Posterior vena cava (tissue), 2 donors: ENCODE results near the gene CPSF4L. TPM values are rescaled to one million over a fixed set of nuclear protein-coding genes. Genes with fewer than 3 reads are reported as not detected.
A peak's percentile ranks its signal among the peaks of the same experiment; 100 is the strongest.
"Not testable (repeated sequence)": the region's sequence is repeated elsewhere in the genome, so short reads cannot be mapped to it uniquely, and the experiment has no call there.

Source experiments
- DNase-seq: peaks from one replicate; pipeline ENCODE4 v3.0.0-alpha.2; 2020; ENCODE audit warnings: low spot score
- intact Hi-C, 2 donors: fragments of 100-400 bp; cut with DNase I; formaldehyde crosslinking; loops; one replicate each; pipeline versions ENCODE4 v1.14.1 to v1.14.2; 2022 to 2023
- total RNA-seq, 2 donors: library from RNA; stranded (reverse); fragmentation: NEBNext Ultra II Directional; extraction: Animal tissue kit (Norgen Biotek cat#: 25700); gene quantifications; one replicate each; pipeline ENCODE4 v1.2.1, GENCODE V29; 2021
- donor health status: DM: yes; HTN: yes; CAD: no.
- donor health status: DM: yes; HTN: yes; CAD: no.

Gene CPSF4L
- total RNA-seq, 2 donors from 2014 or later: not detected

DNA sequence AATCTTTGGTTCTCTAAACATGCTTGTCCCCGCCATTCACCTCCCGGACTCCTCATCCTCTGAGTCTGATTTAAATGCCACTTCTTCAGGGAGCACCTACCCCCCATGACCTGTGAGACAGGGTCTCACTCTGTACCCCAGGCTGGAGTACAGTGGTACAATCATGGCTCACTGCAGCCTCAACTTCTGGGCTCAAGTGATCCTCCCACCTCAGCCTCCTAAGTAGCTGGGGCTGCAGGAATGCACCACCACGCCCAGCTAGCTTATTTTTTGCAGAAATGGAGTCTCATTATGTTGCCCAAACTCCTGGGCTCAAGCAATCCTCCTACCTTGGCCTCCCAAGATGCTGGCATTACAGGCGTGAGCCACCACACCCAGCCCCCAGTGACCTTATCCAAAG is 12.8 kb upstream of the CPSF4L start:
- no peak for DNase-seq
- intact Hi-C loops: no loop called here

DNA sequence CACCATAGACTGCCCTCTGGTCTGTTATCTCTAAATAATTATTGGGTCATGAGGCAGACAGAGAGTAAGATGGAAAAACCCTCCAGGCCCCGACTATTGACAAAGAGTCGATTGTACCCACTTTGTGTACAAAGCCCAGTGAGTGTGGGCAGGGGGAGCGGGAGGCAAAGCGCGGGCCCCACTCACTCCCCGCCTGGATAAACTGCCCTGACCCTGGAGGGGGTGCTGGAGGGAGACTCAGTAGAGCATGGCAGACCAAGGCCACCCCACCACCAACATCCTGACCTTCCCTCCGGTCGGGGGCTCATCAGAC is 11.2 kb upstream of the CPSF4L start:
- DNase-seq: no peak
- intact Hi-C loops: no loop called here

DNA sequence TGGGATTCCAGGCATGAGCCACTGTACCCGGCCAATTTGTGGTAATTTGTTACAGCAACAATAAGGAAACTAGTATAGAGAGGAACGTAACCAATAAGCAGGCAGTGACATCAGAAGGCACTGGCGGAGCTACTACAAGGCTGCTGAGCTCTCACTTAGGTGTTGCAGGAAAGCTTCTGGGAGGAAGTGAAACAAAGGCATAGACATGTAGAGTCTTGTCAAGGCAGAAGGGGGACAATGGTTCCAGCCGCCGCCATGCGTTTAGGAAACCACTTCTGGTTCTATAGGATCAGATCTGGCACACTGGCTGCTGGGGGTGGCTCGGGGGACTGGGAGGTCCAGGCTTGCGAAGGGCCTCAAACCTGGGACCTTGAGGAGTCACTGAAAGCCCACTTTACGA is 9.4 kb upstream of the CPSF4L start:
- DNase-seq: no peak
- intact Hi-C loops: no loop called here

- intact Hi-C loops: no loop called here
Measured at GRCh38 chr17:73269791-73270190, 8.1 kb upstream of the CPSF4L start.

DNA sequence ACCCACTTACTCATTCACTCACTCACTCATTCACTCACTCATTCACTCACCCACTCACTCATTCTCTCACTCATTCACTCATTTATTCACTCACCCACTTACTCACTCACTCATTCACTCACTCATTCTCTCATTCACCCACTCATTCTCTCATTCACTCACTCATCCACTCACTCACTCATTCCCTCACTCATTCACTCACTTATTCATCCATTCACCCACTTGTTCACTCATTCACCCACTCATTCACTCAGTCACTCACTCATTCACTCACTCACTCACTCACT is 7.6 kb upstream of the CPSF4L start:
- intact Hi-C loops: no loop called here
- no peak for DNase-seq

More at GRCh38 chr17:73269791-73270190, 8.1 kb upstream of the CPSF4L start:
- no peak for DNase-seq

DNA sequence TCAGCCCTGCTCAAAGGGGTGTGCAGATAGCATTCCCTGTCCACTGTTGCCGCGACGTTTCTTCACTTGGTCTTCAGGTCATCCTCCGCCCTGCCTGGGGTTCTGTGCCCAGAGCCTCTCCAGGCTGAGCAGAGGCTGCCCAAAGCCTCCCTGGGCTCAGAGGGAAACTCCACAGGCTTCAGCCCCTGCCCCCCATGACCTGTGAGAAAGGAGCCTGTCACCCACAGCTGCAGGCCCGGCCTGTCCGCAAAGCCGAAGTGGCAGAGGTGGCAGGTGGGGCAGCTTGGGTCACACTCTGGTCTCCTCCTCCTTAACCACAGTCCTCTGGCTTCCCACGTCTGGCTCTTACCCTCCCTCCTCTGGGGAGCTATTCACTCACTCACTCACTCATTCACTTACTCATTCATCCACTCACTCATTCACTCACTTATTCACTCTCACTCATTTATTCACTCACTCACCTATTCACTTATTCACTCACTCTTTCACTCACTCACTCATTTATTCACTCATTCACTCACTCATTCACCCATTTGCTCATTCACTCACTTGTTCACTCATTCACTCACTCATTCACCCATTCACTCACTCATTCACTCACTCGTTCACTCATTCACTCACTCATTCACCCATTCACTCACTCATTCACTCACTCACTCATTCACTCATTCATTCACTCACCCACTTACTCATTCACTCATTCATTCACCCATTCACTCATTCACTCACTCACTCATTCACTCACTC is 7.1 kb upstream of the CPSF4L start:
- no peak for DNase-seq
- intact Hi-C loops: no loop called here

DNA sequence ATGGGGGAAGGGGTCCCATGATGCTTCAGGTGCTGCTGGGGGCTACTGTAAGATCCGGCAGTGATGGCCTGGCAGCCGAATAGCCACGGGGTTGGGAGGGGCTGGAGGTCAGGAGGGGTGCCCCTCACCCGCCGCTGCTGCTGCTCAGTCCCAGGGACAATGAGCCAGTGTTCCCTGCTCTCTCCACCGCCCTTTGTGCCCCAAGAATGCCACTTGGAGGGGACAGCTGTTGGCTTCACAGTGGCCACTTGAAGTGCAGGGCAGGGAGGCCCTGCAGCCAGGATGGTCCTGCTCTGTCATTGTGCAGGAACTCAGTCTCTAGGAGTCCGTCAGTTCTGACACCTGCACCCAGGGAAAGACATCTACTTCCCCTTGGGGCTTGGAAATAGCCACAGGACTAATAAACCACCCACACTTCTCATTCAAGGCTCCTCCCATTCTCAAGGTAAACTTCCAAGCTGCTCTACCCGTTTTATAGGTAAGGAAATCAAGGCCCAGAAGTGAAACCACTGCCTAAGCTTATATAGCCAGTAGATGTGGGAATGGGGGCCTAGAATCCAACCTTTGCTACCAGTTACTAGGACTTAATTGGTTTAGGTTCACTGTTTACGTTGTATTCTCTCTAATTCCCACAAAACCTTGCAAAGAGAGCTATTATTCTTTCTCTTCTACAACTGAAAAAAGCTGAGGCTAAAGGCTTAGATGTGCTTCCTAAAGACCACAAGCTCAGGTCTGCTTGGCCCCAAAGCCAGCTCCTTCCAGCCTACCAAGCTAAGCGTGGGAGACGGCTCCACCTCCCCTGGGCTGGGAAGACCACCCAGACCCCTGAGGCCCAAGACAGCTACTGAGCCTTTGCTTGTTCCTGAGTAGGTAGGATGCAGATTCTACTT is 6.2 kb upstream of the CPSF4L start:
- no peak for DNase-seq
- intact Hi-C loops: no loop called here

GRCh38 chr17:73266796-73267195 is 5.1 kb upstream of the CPSF4L start:
- DNase-seq: no peak
- intact Hi-C loops: no loop called here

GRCh38 chr17:73265646-73266640 is 4.3 kb upstream of the CPSF4L start:
- intact Hi-C loops: no loop called here
- no peak for DNase-seq

DNA sequence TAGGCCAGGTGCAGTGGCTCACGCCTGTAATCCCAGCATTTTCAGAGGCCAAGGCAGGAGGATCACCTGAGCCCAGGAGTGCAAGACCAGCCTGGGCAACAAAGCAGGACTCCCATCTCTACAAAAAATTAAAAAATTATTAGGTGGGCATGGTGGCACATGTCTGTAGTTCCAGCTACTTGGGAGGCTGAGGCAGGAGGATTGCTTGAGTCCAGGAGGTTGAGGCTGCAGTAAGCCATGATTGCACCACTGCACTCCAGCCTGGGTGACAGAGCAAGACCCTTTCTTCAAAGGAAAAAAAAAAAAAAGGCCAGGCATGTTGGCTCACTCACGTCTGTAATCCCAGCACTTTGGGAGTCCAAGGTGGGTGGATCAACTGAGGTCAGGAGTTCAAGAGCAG is 2.8 kb upstream of the CPSF4L start:
- DNase-seq, intact Hi-C loops: not testable (repeated sequence)

DNA sequence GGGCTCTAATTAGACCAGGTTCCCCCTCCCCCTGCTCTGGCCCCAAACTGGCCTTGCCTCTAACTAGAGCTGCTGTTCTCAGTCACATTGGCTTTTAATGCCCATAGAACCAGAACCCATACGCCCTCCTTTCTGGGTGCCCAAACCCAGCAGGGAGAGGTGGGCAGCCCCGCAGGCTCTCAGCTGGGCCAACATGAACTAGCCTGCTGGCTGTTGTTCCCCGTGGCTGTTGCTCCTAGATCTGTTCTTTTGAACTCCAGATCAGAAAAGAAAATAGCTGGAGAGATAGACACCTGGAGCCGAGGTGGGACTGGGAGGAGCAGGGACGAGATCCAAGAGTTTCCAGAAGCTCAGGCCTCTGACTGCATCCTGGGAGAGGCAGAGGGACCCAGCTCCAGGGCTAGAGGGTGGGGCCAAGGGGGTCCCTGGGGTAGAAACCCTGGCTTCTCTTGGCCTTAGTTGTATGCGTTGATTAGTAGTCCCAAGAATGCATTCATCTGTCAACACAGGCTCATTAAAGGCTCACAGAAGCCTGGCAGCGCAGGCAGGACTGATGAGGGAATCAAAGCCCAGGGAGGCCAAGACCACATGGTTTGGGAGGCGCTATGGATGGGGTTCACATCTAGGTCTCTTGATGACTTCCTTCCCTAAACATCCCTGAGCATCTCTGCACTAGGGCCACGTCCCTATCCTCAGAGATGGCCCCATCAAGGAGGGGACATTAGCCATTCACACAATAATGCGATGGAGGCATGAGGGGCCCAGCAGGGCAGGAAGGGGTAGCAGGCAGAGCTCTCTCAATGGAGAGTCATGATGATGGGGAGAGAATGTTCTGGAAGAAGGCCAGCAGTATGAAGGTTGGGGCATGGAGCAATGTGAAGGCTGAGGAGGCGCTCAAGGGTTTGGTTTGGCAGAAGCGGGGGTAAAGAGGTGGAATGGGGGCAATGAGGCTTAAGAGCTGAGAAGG is 1.3 kb upstream of the CPSF4L start:
- no peak for DNase-seq
- intact Hi-C loops: no loop called here

DNA sequence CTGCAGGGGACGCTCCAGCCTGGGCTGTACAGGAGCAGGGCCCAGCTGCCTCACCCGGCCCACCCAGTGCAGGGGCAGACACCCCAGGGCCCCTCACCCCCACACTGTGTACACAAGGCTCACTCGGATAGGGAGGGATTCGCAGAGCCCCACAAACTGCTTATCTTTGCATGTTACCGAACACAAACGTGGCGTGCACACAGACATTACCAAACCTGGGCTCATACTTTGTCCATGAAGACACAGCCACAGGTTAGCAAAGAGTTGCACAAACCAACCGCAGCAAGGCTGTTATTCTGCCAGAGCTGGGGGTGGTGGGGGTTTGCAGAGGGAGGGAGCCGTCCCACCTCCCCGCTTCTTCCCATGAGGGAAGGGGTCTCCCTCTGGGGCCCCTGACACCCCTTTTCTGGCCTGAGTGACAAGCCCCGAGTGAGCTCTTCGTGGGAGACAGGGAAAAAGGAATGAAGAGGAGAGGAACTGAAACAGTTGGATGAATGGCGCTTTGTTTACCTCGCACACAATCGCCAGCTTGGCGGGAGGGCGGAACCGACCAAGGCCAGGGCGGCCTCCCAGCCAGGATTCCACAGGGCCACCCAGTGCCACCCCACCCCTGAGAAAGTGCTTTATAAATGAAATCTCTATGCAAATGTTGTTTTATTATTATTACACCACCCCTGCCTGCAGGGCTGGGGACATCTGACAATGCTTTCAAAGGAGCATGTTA is 434 bp upstream of the CPSF4L start:
- intact Hi-C loops: no loop called here
- DNase-seq: no peak

DNA sequence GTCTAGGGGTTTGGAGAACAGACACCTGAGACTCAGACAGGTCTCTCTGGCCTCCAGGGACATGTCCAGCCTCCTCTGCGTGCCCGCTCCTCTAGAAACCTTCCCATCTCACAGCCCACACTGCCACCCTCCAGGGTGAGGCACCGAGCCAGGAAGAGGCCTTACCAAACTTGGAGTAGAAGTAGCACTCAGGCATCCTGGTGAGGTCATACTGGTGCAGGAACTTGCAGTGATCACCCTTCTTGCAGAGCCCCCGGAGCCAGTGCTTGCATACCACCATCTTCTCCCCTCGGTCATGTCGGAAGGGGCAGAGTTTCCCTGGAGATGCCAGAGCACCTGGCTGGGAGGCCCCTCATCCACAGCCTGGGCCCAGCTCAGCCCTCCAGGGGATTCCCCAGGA is 4.2 kb downstream of the CPSF4L start:
- intact Hi-C loops: no loop called here
- peak; percentile 74 for DNase-seq

GRCh38 chr17:73256220-73256619 is 5.5 kb downstream of the CPSF4L start:
- intact Hi-C loops: no loop called here

DNA sequence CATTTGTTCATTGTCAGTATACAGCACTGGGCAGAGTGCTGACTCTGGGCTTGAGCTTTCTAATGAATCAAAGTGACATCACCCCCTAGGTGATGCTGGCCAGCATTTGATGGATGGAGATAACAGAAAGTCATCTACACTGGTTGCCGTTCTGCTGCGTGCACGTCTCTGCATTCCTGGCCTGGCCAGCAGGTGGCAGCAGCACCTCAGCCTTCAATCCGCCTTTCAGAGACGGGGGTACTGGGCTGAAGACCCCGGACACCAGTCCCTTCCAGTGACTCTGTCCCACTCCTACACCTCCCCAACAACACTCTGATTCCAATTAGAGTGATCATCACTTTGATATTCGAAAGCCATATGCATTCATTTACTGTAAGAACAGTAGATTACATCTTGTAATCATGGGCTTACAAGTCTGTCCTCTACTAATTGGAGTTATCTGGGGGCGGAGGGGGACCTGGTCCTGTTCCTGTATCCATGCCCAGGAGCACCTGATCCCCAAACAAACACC is 6.0 kb downstream of the CPSF4L start:
- intact Hi-C loops: loop anchor here in 1 of 2 donors (2.0 kb wide), 1 partner anchor 115 kb away; no protein-coding TSS in a partner anchor
- peak; percentile 86 for DNase-seq

More at GRCh38 chr17:73256220-73256619, 5.5 kb downstream of the CPSF4L start:
- DNase-seq: peak; percentile 15

DNA sequence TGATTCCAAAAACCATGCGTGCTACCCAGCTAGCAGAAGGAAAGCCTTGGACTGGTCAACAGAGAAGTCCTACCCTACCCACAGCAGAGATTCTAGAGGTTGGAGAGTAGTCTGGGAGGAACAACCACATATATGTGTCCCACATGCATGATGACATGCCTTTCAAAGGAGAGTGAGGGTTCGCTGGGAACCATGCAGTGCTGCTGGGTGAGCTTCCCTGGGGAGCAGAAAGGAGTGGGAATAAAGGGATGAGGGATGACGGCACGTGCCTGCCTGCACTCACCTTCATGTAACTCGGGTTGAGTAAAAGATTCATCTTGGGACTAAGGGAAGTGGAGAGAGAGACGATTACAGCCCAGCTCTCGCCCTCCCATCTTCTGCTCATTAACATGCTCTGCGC is 9.8 kb downstream of the CPSF4L start:
- DNase-seq: no peak
- intact Hi-C loops: loop anchor here in 1 of 2 donors (2.0 kb wide), 1 partner anchor 115 kb away; no protein-coding TSS in a partner anchor

GRCh38 chr17:73250851-73251640 is 10.6 kb downstream of the CPSF4L start:
- intact Hi-C loops: no loop called here
- peak; percentile 56 for DNase-seq
